OCI-LY3 (cell line): Measurements from ENCODE around the gene NR6A1.

Source experiments
- H2AFZ ChIP-seq: fragments of 200-600, 300-600 bp; shearing (Covaris generic); 2 replicates; pipeline ENCODE4 v1.6.0; 2014; ENCODE audit warnings: antibody characterized with exemption, low read depth, low read length
- H3K27ac ChIP-seq: fragments of 200-600, 300-600 bp; sonication (generic); 2 replicates; pipeline ENCODE4 v1.5.1; 2014; ENCODE audit warnings: mild to moderate bottlenecking, low read length, moderate library complexity, mixed read lengths
- H3K27me3 ChIP-seq: fragments of 200-600, 300-600 bp; sonication (generic); 2 replicates; pipeline ENCODE4 v1.6.1; 2014; ENCODE audit warnings: low read depth, low read length, mixed read lengths
- H3K36me3 ChIP-seq: fragments of 200-600, 300-600 bp; sonication (generic); replicated peaks from 2 replicates; pipeline ENCODE3; 2014; ENCODE audit warnings: low read depth, low read length, mixed read lengths
- H3K4me1 ChIP-seq: fragments of 300-600, 200-600 bp; sonication (generic); 2 replicates; pipeline ENCODE4 v1.6.1; 2014; ENCODE audit warnings: low read length, mixed read lengths
- H3K4me2 ChIP-seq: fragments of 200-600, 300-600 bp; sonication (generic); 2 replicates; pipeline ENCODE4 v1.6.1; 2014; ENCODE audit warnings: low read length, mixed read lengths
- H3K4me3 ChIP-seq: fragments of 300-600, 200-600 bp; sonication (generic); 2 replicates; pipeline ENCODE4 v1.5.1; 2014; ENCODE audit warnings: antibody characterized with exemption, mild to moderate bottlenecking, low read length, moderate library complexity
- H3K79me2 ChIP-seq: fragments of 300-600, 200-600 bp; shearing (Covaris generic); 2 replicates; pipeline ENCODE4 v1.6.1; 2014; ENCODE audit warnings: mild to moderate bottlenecking, low read length, mixed read lengths
- H3K9ac ChIP-seq: fragments of 300-600, 200-600 bp; shearing (Covaris generic); 2 replicates; pipeline ENCODE4 v1.6.0; 2014; ENCODE audit warnings: mild to moderate bottlenecking, low read length, moderate library complexity
- H3K9me3 ChIP-seq: fragments of 200-600, 300-600 bp; shearing (Covaris generic); 2 replicates; pipeline ENCODE4 v1.6.1; 2014; ENCODE audit warnings: low read length, mixed read lengths; ENCODE audit not compliant: insufficient read depth
- H4K20me1 ChIP-seq: fragments of 200-600, 300-600 bp; sonication (generic); 2 replicates; pipeline ENCODE4 v1.6.1; 2016; ENCODE audit warnings: low read length, mixed read lengths; ENCODE audit not compliant: insufficient read depth
- CTCF ChIP-seq: fragments of 200-600, 300-600 bp; sonication (generic); IDR thresholded peaks from 2 replicates; pipeline ENCODE4 v1.5.1; 2014; ENCODE audit warnings: antibody characterized with exemption, low read length, low read depth
- EZH2phosphoT487 ChIP-seq: fragments of 200-600 bp; shearing (Covaris generic); IDR thresholded peaks from 2 replicates; pipeline ENCODE4 v1.6.1; 2018; ENCODE audit warnings: antibody characterized with exemption, mixed run types, low read depth

The NR6A1 gene

GRCh38 chr9:124590889-124591641 is 180.0 kb downstream of the NR6A1 start:
- Histone ChIP-seq H3K4me3 (no peak overlapping the region), H4K20me1 (peaks cover 20% of the 10 kb centered on the region), H3K9me3 (no peaks in the 10 kb centered on the region), H2AFZ (no peak overlapping the region), H3K36me3 (no peaks in the 10 kb centered on the region), H3K27me3 (no peaks in the 10 kb centered on the region), H3K9ac (no peak overlapping the region), H3K4me1 (peaks cover 23% of the 10 kb centered on the region), H3K27ac (no peak overlapping the region), H3K4me2 (no peak overlapping the region), H3K79me2 (peaks cover 4% of the 10 kb centered on the region; the same call in 1 of the 2 replicates)
- TF ChIP-seq CTCF, result no peak
- no peak for TF ChIP-seq EZH2phosphoT487

- H3K4me2 ChIP-seq, result no peak overlapping the region
- no peaks in the 10 kb centered on the region for H3K27me3 ChIP-seq
- no peaks in the 10 kb centered on the region for H3K4me1 ChIP-seq
- H3K27ac ChIP-seq, result no peak overlapping the region
- no peaks in the 10 kb centered on the region for H3K36me3 ChIP-seq
- peaks cover 16% of the 10 kb centered on the region for H4K20me1 ChIP-seq
- H3K9me3 ChIP-seq, result no peaks in the 10 kb centered on the region
- H3K79me2 ChIP-seq, result 0 out of 2 replicates have a peak, but pooled peaks cover 10% of the 10 kb centered on the region
- no peak overlapping the region for H3K4me3 ChIP-seq
- TF ChIP-seq EZH2phosphoT487, result no peak
- no peak for TF ChIP-seq CTCF
- H2AFZ ChIP-seq, result no peak overlapping the region
- no peak overlapping the region for H3K9ac ChIP-seq
Measured at GRCh38 chr9:124584631-124585030, 186.5 kb downstream of the NR6A1 start.

GRCh38 chr9:124583134-124583533 is 188.0 kb downstream of the NR6A1 start:
- TF ChIP-seq EZH2phosphoT487 (no peak), CTCF (no peak)
- no peaks in the 10 kb centered on the region for H3K27me3 ChIP-seq
- no peak overlapping the region for H3K27ac ChIP-seq
- H2AFZ ChIP-seq, result no peak overlapping the region
- no peak overlapping the region for H3K4me3 ChIP-seq
- no peaks in the 10 kb centered on the region for H3K36me3 ChIP-seq
- H3K9ac ChIP-seq, result no peak overlapping the region
- H4K20me1 ChIP-seq, result peaks cover 23% of the 10 kb centered on the region
- H3K9me3 ChIP-seq, result no peaks in the 10 kb centered on the region
- H3K79me2 ChIP-seq, result peaks cover 13% of the 10 kb centered on the region; the same call in 1 of the 2 replicates
- no peak overlapping the region for H3K4me2 ChIP-seq
- H3K4me1 ChIP-seq, result no peaks in the 10 kb centered on the region

GRCh38 chr9:124580186-124580585 is 190.9 kb downstream of the NR6A1 start:
- Histone ChIP-seq H3K27ac (no peak overlapping the region), H3K79me2 (peaks cover 13% of the 10 kb centered on the region; the same call in 1 of the 2 replicates), H4K20me1 (peaks cover 24% of the 10 kb centered on the region), H3K4me1 (no peaks in the 10 kb centered on the region), H3K9ac (no peak overlapping the region), H3K36me3 (no peaks in the 10 kb centered on the region), H3K4me3 (no peak overlapping the region), H3K4me2 (no peak overlapping the region), H3K9me3 (no peaks in the 10 kb centered on the region), H2AFZ (no peak overlapping the region), H3K27me3 (no peaks in the 10 kb centered on the region)
- TF ChIP-seq CTCF (no peak), EZH2phosphoT487 (no peak)
